HepG2 (cell line): ENCODE results near the gene MYBPC2.

Experiments
- CHD4 ChIP-seq: fragments of 200-600 bp; sonication (generic); IDR thresholded peaks from 2 replicates; pipeline ENCODE4 v1.7.0; 2017; ENCODE audit warnings: mild to moderate bottlenecking, low read length, borderline replicate concordance
- CTCF ChIP-seq: sonication (generic); formaldehyde crosslinking; IDR thresholded peaks from 2 replicates; pipeline ENCODE4 v1.5.0; 2020; ENCODE audit warnings: mild to moderate bottlenecking, missing genetic modification reagents, moderate library complexity
- ERF ChIP-seq: IDR thresholded peaks from 2 replicates; pipeline ENCODE4 v1.6.1; 2018; ENCODE audit warnings: missing biosample characterization, missing genetic modification reagents
- FOXJ3 ChIP-seq: sonication (generic); formaldehyde crosslinking; IDR thresholded peaks from 2 replicates; pipeline ENCODE4 v1.4.0; 2020; ENCODE audit warnings: missing genetic modification reagents, mild to moderate bottlenecking, borderline replicate concordance
- HDAC1 ChIP-seq: sonication (generic); formaldehyde crosslinking; IDR thresholded peaks from 2 replicates; pipeline ENCODE4 v1.5.1; 2020; ENCODE audit warnings: mild to moderate bottlenecking, missing genetic modification reagents
- SRSF4 ChIP-seq: fragments of 200-400 bp; formaldehyde crosslinking; IDR thresholded peaks from one replicate; pipeline ENCODE4 v1.6.1; 2018; ENCODE audit warnings: mild to moderate bottlenecking, low read depth, low read length, moderate library complexity; ENCODE audit not compliant: poor library complexity, severe bottlenecking
- ZNF468 ChIP-seq: sonication (generic); formaldehyde crosslinking; IDR thresholded peaks from 2 replicates; pipeline ENCODE4 v1.8.0; 2022; ENCODE audit warnings: mild to moderate bottlenecking, moderate library complexity, missing genetic modification reagents

DNA sequence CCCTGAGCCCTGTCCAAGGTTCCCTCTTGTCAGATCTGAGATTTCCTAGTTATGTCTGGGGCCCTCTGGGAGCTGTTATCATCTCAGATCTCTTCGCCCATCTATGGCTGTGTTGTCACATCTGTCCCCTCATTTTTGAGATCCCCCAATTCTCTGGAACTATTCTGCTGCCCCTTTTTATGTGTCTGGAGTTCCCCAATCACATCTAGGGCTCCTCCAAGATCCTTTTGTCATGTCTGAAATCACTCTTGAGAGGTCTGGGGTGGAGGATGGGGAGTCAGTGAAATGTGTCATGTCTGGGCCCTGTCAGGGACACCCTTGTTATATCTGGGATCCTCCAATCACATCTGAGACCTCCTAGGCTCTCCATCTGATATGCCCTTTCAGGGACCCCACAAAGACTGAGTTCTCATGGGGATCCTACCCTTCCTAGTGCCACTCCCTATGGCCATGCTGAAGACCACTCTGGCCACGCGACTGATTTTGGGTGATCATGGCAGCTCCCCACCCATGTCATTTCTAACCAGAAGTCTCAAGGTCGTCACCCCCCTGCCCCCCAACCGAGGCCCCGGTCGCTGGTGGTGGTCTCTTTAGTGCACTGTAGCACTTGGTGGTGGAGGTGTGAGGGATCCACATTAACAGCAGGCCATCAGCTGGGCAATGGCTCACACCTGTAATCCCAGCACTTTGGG lies 3.8 kb upstream of the MYBPC2 start:
- TF ChIP-seq SRSF4 (no peak), HDAC1 (CRISPR knock-in tag) (no peak), FOXJ3 (CRISPR knock-in tag) (no peak), CTCF (no peak), ZNF468 (CRISPR knock-in tag) (no peak), CHD4 (no peak), ERF (CRISPR knock-in tag) (no peak)
